Measurements from ENCODE around the gene USP14.

DNA sequence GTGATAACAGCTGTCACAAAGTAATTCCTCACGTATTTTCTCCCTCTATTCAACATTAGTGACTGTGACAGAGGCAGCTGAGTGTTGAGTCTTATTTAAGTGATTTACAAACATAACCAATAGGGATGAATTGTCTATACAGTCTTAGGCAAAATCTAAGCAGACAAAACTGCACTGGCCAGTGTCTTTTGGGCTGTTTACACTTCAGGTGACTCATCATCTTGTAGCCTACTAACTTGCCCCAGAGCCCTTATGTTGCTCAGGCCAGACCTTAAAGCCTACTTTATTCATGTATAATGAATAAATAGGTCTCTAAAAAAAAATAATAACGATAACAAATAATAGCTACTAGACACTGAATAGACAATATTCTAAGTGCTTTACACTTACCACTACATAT, 92.3 kb downstream of the USP14 start:
- TF ChIP-seq, protein P1, sequence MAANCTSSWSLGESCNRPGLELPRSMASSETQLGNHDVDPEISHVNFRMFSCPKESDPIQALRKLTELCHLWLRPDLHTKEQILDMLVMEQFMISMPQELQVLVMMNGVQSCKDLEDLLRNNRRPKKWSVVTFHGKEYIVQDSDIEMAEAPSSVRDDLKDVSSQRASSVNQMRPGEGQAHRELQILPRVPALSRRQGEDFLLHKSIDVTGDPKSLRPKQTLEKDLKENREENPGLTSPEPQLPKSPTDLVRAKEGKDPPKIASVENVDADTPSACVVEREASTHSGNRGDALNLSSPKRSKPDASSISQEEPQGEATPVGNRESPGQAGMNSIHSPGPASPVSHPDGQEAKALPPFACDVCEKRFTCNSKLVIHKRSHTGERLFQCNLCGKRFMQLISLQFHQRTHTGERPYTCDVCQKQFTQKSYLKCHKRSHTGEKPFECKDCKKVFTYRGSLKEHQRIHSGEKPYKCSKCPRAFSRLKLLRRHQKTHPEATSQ (tag by site-specific recombination; IDR thresholded peaks at IDR 0.05): no peak
- TF ChIP-seq, protein P2, sequence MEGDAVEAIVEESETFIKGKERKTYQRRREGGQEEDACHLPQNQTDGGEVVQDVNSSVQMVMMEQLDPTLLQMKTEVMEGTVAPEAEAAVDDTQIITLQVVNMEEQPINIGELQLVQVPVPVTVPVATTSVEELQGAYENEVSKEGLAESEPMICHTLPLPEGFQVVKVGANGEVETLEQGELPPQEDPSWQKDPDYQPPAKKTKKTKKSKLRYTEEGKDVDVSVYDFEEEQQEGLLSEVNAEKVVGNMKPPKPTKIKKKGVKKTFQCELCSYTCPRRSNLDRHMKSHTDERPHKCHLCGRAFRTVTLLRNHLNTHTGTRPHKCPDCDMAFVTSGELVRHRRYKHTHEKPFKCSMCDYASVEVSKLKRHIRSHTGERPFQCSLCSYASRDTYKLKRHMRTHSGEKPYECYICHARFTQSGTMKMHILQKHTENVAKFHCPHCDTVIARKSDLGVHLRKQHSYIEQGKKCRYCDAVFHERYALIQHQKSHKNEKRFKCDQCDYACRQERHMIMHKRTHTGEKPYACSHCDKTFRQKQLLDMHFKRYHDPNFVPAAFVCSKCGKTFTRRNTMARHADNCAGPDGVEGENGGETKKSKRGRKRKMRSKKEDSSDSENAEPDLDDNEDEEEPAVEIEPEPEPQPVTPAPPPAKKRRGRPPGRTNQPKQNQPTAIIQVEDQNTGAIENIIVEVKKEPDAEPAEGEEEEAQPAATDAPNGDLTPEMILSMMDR (tag by site-specific recombination; IDR thresholded peaks at IDR 0.05): no peak
- TF ChIP-seq ZNF48 (tag by site-specific recombination; IDR thresholded peaks at IDR 0.05): no peak
- TF ChIP-seq, protein P3, sequence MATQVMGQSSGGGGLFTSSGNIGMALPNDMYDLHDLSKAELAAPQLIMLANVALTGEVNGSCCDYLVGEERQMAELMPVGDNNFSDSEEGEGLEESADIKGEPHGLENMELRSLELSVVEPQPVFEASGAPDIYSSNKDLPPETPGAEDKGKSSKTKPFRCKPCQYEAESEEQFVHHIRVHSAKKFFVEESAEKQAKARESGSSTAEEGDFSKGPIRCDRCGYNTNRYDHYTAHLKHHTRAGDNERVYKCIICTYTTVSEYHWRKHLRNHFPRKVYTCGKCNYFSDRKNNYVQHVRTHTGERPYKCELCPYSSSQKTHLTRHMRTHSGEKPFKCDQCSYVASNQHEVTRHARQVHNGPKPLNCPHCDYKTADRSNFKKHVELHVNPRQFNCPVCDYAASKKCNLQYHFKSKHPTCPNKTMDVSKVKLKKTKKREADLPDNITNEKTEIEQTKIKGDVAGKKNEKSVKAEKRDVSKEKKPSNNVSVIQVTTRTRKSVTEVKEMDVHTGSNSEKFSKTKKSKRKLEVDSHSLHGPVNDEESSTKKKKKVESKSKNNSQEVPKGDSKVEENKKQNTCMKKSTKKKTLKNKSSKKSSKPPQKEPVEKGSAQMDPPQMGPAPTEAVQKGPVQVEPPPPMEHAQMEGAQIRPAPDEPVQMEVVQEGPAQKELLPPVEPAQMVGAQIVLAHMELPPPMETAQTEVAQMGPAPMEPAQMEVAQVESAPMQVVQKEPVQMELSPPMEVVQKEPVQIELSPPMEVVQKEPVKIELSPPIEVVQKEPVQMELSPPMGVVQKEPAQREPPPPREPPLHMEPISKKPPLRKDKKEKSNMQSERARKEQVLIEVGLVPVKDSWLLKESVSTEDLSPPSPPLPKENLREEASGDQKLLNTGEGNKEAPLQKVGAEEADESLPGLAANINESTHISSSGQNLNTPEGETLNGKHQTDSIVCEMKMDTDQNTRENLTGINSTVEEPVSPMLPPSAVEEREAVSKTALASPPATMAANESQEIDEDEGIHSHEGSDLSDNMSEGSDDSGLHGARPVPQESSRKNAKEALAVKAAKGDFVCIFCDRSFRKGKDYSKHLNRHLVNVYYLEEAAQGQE (tag by site-specific recombination; IDR thresholded peaks at IDR 0.05): no peak
- TF ChIP-seq ZNF776 (tag by site-specific recombination; IDR thresholded peaks at IDR 0.05; ENCODE audit: borderline replicate concordance): no peak
- no peak for TF ChIP-seq ZNF155 (tag by site-specific recombination; IDR thresholded peaks at IDR 0.05)
- no peak for TF ChIP-seq GLI2 (tag by site-specific recombination; IDR thresholded peaks at IDR 0.05; ENCODE audit: borderline replicate concordance, low read depth)

Measured in HEK293 (cell line).